Ovary (tissue), 3 donors: Measurements from ENCODE around the gene HNRNPC.

ENCODE experiments used
- CTCF ChIP-seq, 3 donors: fragments of 450-650 bp in 2 of 3; fragments of 200-600 bp in 1 of 3; IDR thresholded peaks; one replicate each; pipeline versions ENCODE4 v1.5.1 to v1.8.0; 2016 to 2022; ENCODE audit warnings: antibody characterized with exemption in 3 of 3, mild to moderate bottlenecking in 1 of 3
- POLR2A ChIP-seq: fragments of 450-650 bp; IDR thresholded peaks from one replicate; pipeline ENCODE4 v1.6.1; 2017; ENCODE audit warnings: antibody characterized with exemption, mild to moderate bottlenecking, moderate library complexity
- donor health status: DM: no; HTN: no; CAD: no.

- no peak for TF ChIP-seq CTCF (IDR thresholded peaks at IDR 0.05)
- no peak for TF ChIP-seq POLR2A
Observed at GRCh38 chr14:21251215-21251614, 18.0 kb downstream of the HNRNPC start.
